K562 (cell line): ENCODE results near the gene DEGS2. TPM values are rescaled to one million over a fixed set of nuclear protein-coding genes. Genes with fewer than 3 reads are reported as not detected.

Source experiments
- ATAC-seq: fragments of 200-7000 bp; cut with Tn5 transposase; 3 replicates; pipeline ENCODE4 v1.9.1; 2020; ENCODE audit warnings: moderate library complexity
- BruUV-seq: library from RNA; stranded (reverse); fragments of 400-500 nt; replicated peaks from 2 replicates; lab custom pipeline; 2021; lab: Mats Ljungman, UMichigan
- CTCF ChIA-PET: fragments of 300-600 bp; formaldehyde crosslinking; extraction: SDS; loops from one replicate; lab custom pipeline; 2021; ENCODE audit warnings: low intra/inter-chr PET ratio; lab: Yijun Ruan, JAX
- POLR2A ChIA-PET: fragments of 300-600, 350-650 bp; sonication (Branson Sonifier 250); formaldehyde crosslinking; extraction: SDS; loops from one replicate; lab custom pipeline; 2021; ENCODE audit warnings: antibody characterized with exemption, inconsistent platforms; lab: Yijun Ruan, JAX
- DNase-seq, 4 experiments: peaks; one replicate each; pipeline versions ENCODE4 v3.0.0 to v3.0.0-alpha.2; 2011 to 2018; ENCODE audit warnings: low spot score in 3 of 4, mixed read lengths in 3 of 4; ENCODE audit errors: extremely low read depth in 1 of 4
- FAIRE-seq: peaks from 2 replicates; lab custom pipeline; 2011; peaks lifted over from hg19 to GRCh38; lab: Jason Lieb, UNC
- H2AFZ ChIP-seq: 2 replicates; pipeline ENCODE4 v1.6.0; 2011; ENCODE audit warnings: low read depth, low read length, control low read depth, inconsistent platforms
- H3K27ac ChIP-seq: fragments of 200-600 bp; 3 replicates; pipeline ENCODE4 v1.8.0; 2011; ENCODE audit warnings: low read depth, mild to moderate bottlenecking, control low read depth, inconsistent platforms, low read length, moderate library complexity, mixed read lengths; ENCODE audit errors: extremely low read depth
- H3K27me3 ChIP-seq, 2 experiments: fragments of 300-600 bp in 1 of 2; 2 replicates in 1 of 2; 3 replicates in 1 of 2; pipeline versions ENCODE4 v1.6.0 to v1.8.0; 2011; ENCODE audit warnings: inconsistent platforms in 2 of 2, low read length in 2 of 2, mild to moderate bottlenecking in 1 of 2, mixed read lengths in 1 of 2, moderate library complexity in 1 of 2; ENCODE audit not compliant: control insufficient read depth in 2 of 2, insufficient read depth in 2 of 2
- H3K36me3 ChIP-seq: fragments of 300-600 bp; 3 replicates; pipeline ENCODE4 v1.8.0; 2011; ENCODE audit warnings: mild to moderate bottlenecking, low read length, inconsistent platforms; ENCODE audit not compliant: control insufficient read depth, insufficient read depth
- H3K4me1 ChIP-seq, 2 experiments: fragments of 200-600 bp in 1 of 2; replicated peaks in 1 of 2; 2 replicates in 1 of 2; 3 replicates in 1 of 2; pipeline versions ENCODE4 v1.5.1 to v1.8.0; 2011; ENCODE audit warnings: inconsistent platforms in 2 of 2, low read length in 2 of 2, mild to moderate bottlenecking in 1 of 2, mixed read lengths in 1 of 2, moderate library complexity in 1 of 2; ENCODE audit not compliant: control insufficient read depth in 2 of 2, insufficient read depth in 2 of 2
- H3K4me2 ChIP-seq: 2 replicates; pipeline ENCODE4 v1.6.1; 2011; ENCODE audit warnings: low read length, control low read depth, inconsistent platforms, mixed read lengths; ENCODE audit not compliant: insufficient read depth
- H3K4me3 ChIP-seq: fragments of 200-600 bp; sonication (generic), shearing (Covaris generic); 2 replicates; pipeline ENCODE4 v1.5.1; 2016; ENCODE audit warnings: control low read depth, inconsistent platforms
- H3K79me2 ChIP-seq: fragments of 200-600 bp; 3 replicates; pipeline ENCODE4 v1.8.0; 2011; ENCODE audit warnings: low read length, inconsistent platforms; ENCODE audit not compliant: control insufficient read depth, insufficient read depth
- H3K9ac ChIP-seq, 2 experiments: 2 replicates each; pipeline versions ENCODE4 v1.6.0 to v1.6.1; 2011; ENCODE audit warnings: low read depth in 2 of 2, low read length in 2 of 2, control low read depth in 1 of 2, inconsistent platforms in 1 of 2, mild to moderate bottlenecking in 1 of 2, mixed read lengths in 1 of 2; ENCODE audit not compliant: insufficient read depth in 1 of 2
- H3K9me1 ChIP-seq: one replicate; pipeline ENCODE4 v1.6.0; 2011; ENCODE audit warnings: inconsistent platforms, mild to moderate bottlenecking, low read length, moderate library complexity; ENCODE audit not compliant: control insufficient read depth, insufficient read depth
- H3K9me3 ChIP-seq: replicated peaks from 2 replicates; pipeline ENCODE4 v1.5.1; 2011; ENCODE audit warnings: low read depth, low read length, inconsistent platforms; ENCODE audit not compliant: control insufficient read depth, insufficient read depth
- H4K20me1 ChIP-seq: replicated peaks from 2 replicates; pipeline ENCODE4 v1.6.1; 2011; ENCODE audit warnings: low read length, inconsistent platforms, mixed read lengths; ENCODE audit not compliant: control insufficient read depth, insufficient read depth
- POLR2G ChIP-seq: fragments of 200-400 bp; formaldehyde crosslinking; IDR thresholded peaks from 2 replicates; pipeline ENCODE4 v1.6.1; 2017; ENCODE audit warnings: low read depth, mild to moderate bottlenecking, antibody characterized with exemption, low read length, moderate library complexity
- SNIP1 ChIP-seq: fragments of 450-650 bp; IDR thresholded peaks from 2 replicates; pipeline ENCODE4 v1.7.1; 2017; ENCODE audit warnings: low read depth, mild to moderate bottlenecking
- ZBTB33 ChIP-seq: sonication (generic); formaldehyde crosslinking; IDR thresholded peaks from 2 replicates; pipeline ENCODE4 v1.8.1; 2023; ENCODE audit warnings: mild to moderate bottlenecking, missing genetic modification reagents
- WGBS: fragments of 100-300 bp; shearing (Covaris generic); methylation state at CpG from one replicate; pipeline ENCODE4 v1.1.6; 2016; ENCODE audit warnings: low coverage, mixed read lengths; ENCODE audit not compliant: insufficient coverage; ENCODE audit errors: missing lambda C conversion rate; 5-methylcytosine and 5-hydroxymethylcytosine counted together
- in situ Hi-C: fragments of 300-500 bp; cut with MboI; formaldehyde crosslinking; loops from 4 replicates; pipeline ENCODE4 v1.15.0; 2018; ENCODE audit warnings: inconsistent platforms, mixed read lengths
- intact Hi-C: fragments of 100-400 bp; cut with micrococcal nuclease; formaldehyde crosslinking; loops from 2 replicates; pipeline ENCODE4 v1.14.2; 2022
- polyA plus RNA-seq, 8 experiments: library from polyadenylated mRNA; depleted of rRNA in 4 of 8; stranded (reverse) in 5 of 8; unstranded in 3 of 8; fragments of >200 nt; fragmentation: Nextera tagmentation in 2 of 8; fragmentation: Illumina TruSeq in 1 of 8; extraction: Ambion mirVana in 2 of 8; extraction: Trizol in 1 of 8; gene quantifications; 2 replicates each; pipeline versions ENCODE4 v1.2.1 to v1.2.3, GENCODE V29; 2011 to 2014; ENCODE audit warnings: inconsistent platforms in 1 of 8, missing spikeins in 1 of 8
- total RNA-seq, 7 experiments: library from RNA; depleted of rRNA in 6 of 7; stranded (reverse); fragments of >200 nt in 6 of 7; fragmentation: Illumina TruSeq in 2 of 7; extraction: Trizol in 2 of 7; gene quantifications; 2 replicates each; pipeline versions ENCODE4 v1.2.1 to v1.2.3, GENCODE V29; 2011 to 2021; ENCODE audit warnings: low replicate concordance in 1 of 7

The DEGS2 gene
- total and polyA plus RNA-seq, 9 of the 15 experiments (the other 6 are each of a cell fraction or from before 2014, with no cell fraction given) = 0.22 to 2.9 (median 0.70) TPM

GRCh38 chr14:100148837-100149731, 10.4 kb downstream of the DEGS2 start:
- intact Hi-C loops = no loop called here
- no peak for ATAC-seq
- CTCF ChIA-PET = no interaction called here

More at GRCh38 chr14:100148837-100149731, 10.4 kb downstream of the DEGS2 start:
- WGBS = 88% methylated on average over 14 of the region's 58 CpGs
- Histone ChIP-seq H3K4me1 (peaks cover 0 to 59% of the 10 kb centered on the region in 2 experiments; a peak in 3 of 5 replicates), H3K79me2 (no peaks in the 10 kb centered on the region), H2AFZ (no peak overlapping the region), H4K20me1 (no peaks in the 10 kb centered on the region), H3K9me1 (no peaks in the 10 kb centered on the region), H3K4me3 (no peak overlapping the region), H3K9ac (no peak overlapping the region; a peak in 1 of 4 replicates), H3K9me3 (no peaks in the 10 kb centered on the region), H3K36me3 (peaks cover 5% of the 10 kb centered on the region; the same call in 1 of the 3 replicates), H3K27me3 (no peaks in the 10 kb centered on the region), H3K27ac (no peak overlapping the region), H3K4me2 (no peak overlapping the region)
- no peak for FAIRE-seq
- no TSS peak for BruUV-seq
- no peak for DNase-seq
- in situ Hi-C loops = no loop called here
- TF ChIP-seq SNIP1 (no peak), POLR2G (peak; percentile 49; the same call in 1 of the 2 replicates), ZBTB33 (peak; percentile 18)
- POLR2A ChIA-PET = no interaction called here
